SK-N-SH (cell line): Measurements from ENCODE around the gene JAG2. TPM values are rescaled to one million over a fixed set of nuclear protein-coding genes. Genes with fewer than 3 reads are reported as not detected.

Experiments used
- CTCF ChIA-PET: fragments of 300-600, 350-600 bp; formaldehyde crosslinking; extraction: SDS; loops from one replicate; lab custom pipeline; 2021; lab: Yijun Ruan, JAX
- POLR2A ChIA-PET: fragments of 350-600 bp; sonication (Branson Sonifier 250); formaldehyde crosslinking; extraction: SDS; loops from one replicate; lab custom pipeline; 2020; ENCODE audit warnings: antibody characterized with exemption, inconsistent platforms; lab: Yijun Ruan, JAX
- DNase-seq: peaks from one replicate; pipeline ENCODE4 v3.0.0; 2012
- H2AFZ ChIP-seq: fragments of 200-600 bp; sonication (generic); 2 replicates; pipeline ENCODE4 v1.8.1; 2016; ENCODE audit warnings: antibody characterized with exemption, mild to moderate bottlenecking, low read depth
- H3F3A ChIP-seq: fragments of 200-600 bp; sonication (generic); replicated peaks from 2 replicates; pipeline ENCODE3; 2016; ENCODE audit warnings: antibody characterized with exemption, mild to moderate bottlenecking; ENCODE audit not compliant: insufficient read depth
- H3K27ac ChIP-seq, 2 experiments: fragments of 200-500 bp in 1 of 2; fragments of 200-600 bp in 1 of 2; sonication (Bioruptor generic) in 1 of 2; sonication (generic), shearing (Covaris generic) in 1 of 2; 2 replicates each; pipeline versions ENCODE4 v1.5.1 to v1.6.1; 2014 to 2016; ENCODE audit warnings: low read depth in 2 of 2, inconsistent platforms in 1 of 2, low read length in 1 of 2, mild to moderate bottlenecking in 1 of 2, mixed read lengths in 1 of 2
- H3K27me3 ChIP-seq: fragments of 200-600 bp; sonication (generic), shearing (Covaris generic); 2 replicates; pipeline ENCODE4 v1.6.1; 2016; ENCODE audit warnings: mixed run types; ENCODE audit not compliant: insufficient read depth
- H3K36me3 ChIP-seq, 2 experiments: fragments of 200-500 bp in 1 of 2; fragments of 200-600 bp in 1 of 2; sonication (Bioruptor generic) in 1 of 2; sonication (generic) in 1 of 2; replicated peaks in 1 of 2; 2 replicates each; pipeline versions ENCODE3 to v1.5.1; 2014 to 2016; ENCODE audit warnings: low read length in 1 of 2, mild to moderate bottlenecking in 1 of 2; ENCODE audit not compliant: insufficient read depth in 2 of 2, control insufficient read depth in 1 of 2
- H3K4me1 ChIP-seq, 2 experiments: fragments of 200-500 bp in 1 of 2; fragments of 200-600 bp in 1 of 2; sonication (Bioruptor generic) in 1 of 2; sonication (generic), shearing (Covaris generic) in 1 of 2; 2 replicates each; pipeline versions ENCODE4 v1.5.1 to v1.6.1; 2014 to 2016; ENCODE audit warnings: low read depth in 1 of 2, low read length in 1 of 2, mixed run types in 1 of 2; ENCODE audit not compliant: insufficient read depth in 2 of 2, control insufficient read depth in 1 of 2
- H3K4me2 ChIP-seq: fragments of 200-600 bp; sonication (generic), shearing (Covaris generic); 2 replicates; pipeline ENCODE4 v1.6.1; 2017; ENCODE audit warnings: mixed run types
- H3K4me3 ChIP-seq, 2 experiments: fragments of 200-500 bp in 1 of 2; fragments of 200-600 bp in 1 of 2; sonication (Bioruptor generic) in 1 of 2; sonication (generic), shearing (Covaris generic) in 1 of 2; 2 replicates each; pipeline versions ENCODE4 v1.5.1 to v1.8.1; 2014 to 2016; ENCODE audit warnings: low read depth in 2 of 2, inconsistent platforms in 1 of 2, low read length in 1 of 2, mild to moderate bottlenecking in 1 of 2, mixed read lengths in 1 of 2, moderate library complexity in 1 of 2
- H3K79me2 ChIP-seq: fragments of 200-600 bp; sonication (generic); 2 replicates; pipeline ENCODE4 v1.8.1; 2017; ENCODE audit warnings: mild to moderate bottlenecking; ENCODE audit not compliant: insufficient read depth
- H3K9ac ChIP-seq: fragments of 200-600 bp; sonication (generic); 2 replicates; pipeline ENCODE4 v1.6.1; 2017; ENCODE audit warnings: mixed run types
- H3K9me2 ChIP-seq: fragments of 200-600 bp; sonication (generic); 2 replicates; pipeline ENCODE4 v1.6.1; 2017; ENCODE audit warnings: mixed run types
- H3K9me3 ChIP-seq: fragments of 200-600 bp; sonication (generic); 2 replicates; pipeline ENCODE4 v1.6.1; 2017; ENCODE audit warnings: mixed run types, mild to moderate bottlenecking, moderate library complexity
- H4K20me1 ChIP-seq: fragments of 200-600 bp; sonication (generic); 2 replicates; pipeline ENCODE4 v1.6.1; 2017; ENCODE audit warnings: mild to moderate bottlenecking, mixed run types; ENCODE audit not compliant: insufficient read depth
- CHD2 ChIP-seq: fragments of 150-350 bp; IDR thresholded peaks from 2 replicates; pipeline ENCODE4 v1.6.1; 2018; ENCODE audit warnings: low read length; ENCODE audit not compliant: partially characterized antibody
- CTCF ChIP-seq: fragments of 200-600 bp; sonication (generic); IDR thresholded peaks from 2 replicates; pipeline ENCODE4 v1.6.1; 2017; ENCODE audit warnings: antibody characterized with exemption, mild to moderate bottlenecking, moderate library complexity
- EP300 ChIP-seq, 2 experiments: IDR thresholded peaks; 2 replicates each; pipeline versions ENCODE4 v1.4.0 to v1.6.1; 2012; ENCODE audit warnings: borderline replicate concordance in 1 of 2, low read depth in 1 of 2, low read length in 1 of 2
- EZH2phosphoT487 ChIP-seq: fragments of 200-600 bp; sonication (generic); IDR thresholded peaks from 2 replicates; pipeline ENCODE4 v1.6.1; 2017; ENCODE audit warnings: low read depth, mixed run types, mild to moderate bottlenecking, antibody characterized with exemption, moderate library complexity, borderline replicate concordance
- FOSL2 ChIP-seq: IDR thresholded peaks from 2 replicates; pipeline ENCODE4 v1.4.0; 2012; ENCODE audit warnings: low read depth, mild to moderate bottlenecking, moderate library complexity, borderline replicate concordance
- FOXJ3 ChIP-seq: sonication (generic); formaldehyde crosslinking; IDR thresholded peaks from 2 replicates; pipeline ENCODE4 v1.5.1; 2020; ENCODE audit warnings: mild to moderate bottlenecking, missing genetic modification reagents
- GABPA ChIP-seq: IDR thresholded peaks from 2 replicates; pipeline ENCODE4 v1.4.0; 2012; ENCODE audit warnings: low read depth, mild to moderate bottlenecking
- GATA2 ChIP-seq: sonication (generic); formaldehyde crosslinking; IDR thresholded peaks from 2 replicates; pipeline ENCODE4 v1.5.0; 2020; ENCODE audit warnings: mild to moderate bottlenecking, missing genetic modification reagents
- IRF3 ChIP-seq: fragments of 150-350 bp; IDR thresholded peaks from 2 replicates; pipeline ENCODE4 v1.6.1; 2016; ENCODE audit warnings: mild to moderate bottlenecking, low read depth, low read length
- JUND ChIP-seq: IDR thresholded peaks from 2 replicates; pipeline ENCODE4 v1.4.0; 2012
- MXI1 ChIP-seq: IDR thresholded peaks from 2 replicates; pipeline ENCODE4 v1.6.1; 2012; ENCODE audit warnings: mild to moderate bottlenecking, low read depth, low read length, improper control_type of control experiment
- PBX3 ChIP-seq: IDR thresholded peaks from 2 replicates; pipeline ENCODE4; 2012
- RCOR1 ChIP-seq: fragments of 150-350 bp; IDR thresholded peaks from 2 replicates; pipeline ENCODE4 v1.6.1; 2017; ENCODE audit warnings: antibody characterized with exemption, low read length
- RXRA ChIP-seq: IDR thresholded peaks from 2 replicates; pipeline ENCODE4 v1.4.0; 2012; ENCODE audit warnings: low read depth, mild to moderate bottlenecking, borderline replicate concordance
- SIN3A ChIP-seq: IDR thresholded peaks from 2 replicates; pipeline ENCODE4 v1.6.1; 2012; ENCODE audit warnings: low read depth, mild to moderate bottlenecking, low read length, moderate library complexity, borderline replicate concordance
- SMC3 ChIP-seq: IDR thresholded peaks from 2 replicates; pipeline ENCODE4 v1.6.1; 2012; ENCODE audit warnings: low read depth, low read length, improper control_type of control experiment
- TCF12 ChIP-seq: IDR thresholded peaks from 2 replicates; pipeline ENCODE4 v1.4.0; 2012
- USF2 ChIP-seq: fragments of 150-350 bp; IDR thresholded peaks from 2 replicates; pipeline ENCODE4 v1.6.1; 2017; ENCODE audit warnings: antibody characterized with exemption, low read length, low read depth, borderline replicate concordance
- WGBS: methylation state at CpG from one replicate; pipeline ENCODE4 v1.1.6; 2017; ENCODE audit warnings: low lambda C conversion rate; 5-methylcytosine and 5-hydroxymethylcytosine counted together
- polyA plus RNA-seq, 3 experiments: library from polyadenylated mRNA; depleted of rRNA; stranded (reverse); fragments of >200 nt; gene quantifications; 2 replicates each; pipeline ENCODE4 v1.2.3, GENCODE V29; 2012

JAG2 gene
- polyA plus RNA-seq, 1 of the 3 experiments (the other 2 are of a cell fraction): 1.7 TPM

GRCh38 chr14:105171004-105171673, 2.6 kb upstream of the JAG2 start:
- CTCF ChIA-PET: interaction anchor here (0.6 kb wide), 2 partner anchors 8 to 164 kb away, joined by 3 read pairs; no protein-coding TSS in a partner anchor
- H3K4me1 ChIP-seq: peaks cover 4 to 11% of the 10 kb centered on the region in 2 experiments; a peak in 2 of 4 replicates
- no peaks in the 10 kb centered on the region for H3K36me3 ChIP-seq

More at GRCh38 chr14:105171004-105171673, 2.6 kb upstream of the JAG2 start:
- 42% methylated on average over 10 of the region's 19 CpGs for WGBS
- H3K4me2 ChIP-seq: no peak overlapping the region; the same call in 1 of the 2 replicates
- H3F3A ChIP-seq: no peaks in the 10 kb centered on the region
- POLR2A ChIA-PET: no interaction called here
- H3K79me2 ChIP-seq: no peaks in the 10 kb centered on the region
- TF ChIP-seq SIN3A (no peak), FOSL2 (no peak), GABPA (no peak), GATA2 (CRISPR knock-in tag) (no peak), MXI1 (no peak), JUND (no peak), CHD2 (no peak), SMC3 (no peak), USF2 (no peak), EZH2phosphoT487 (no peak), RXRA (no peak), IRF3 (no peak), EP300 (IDR thresholded peaks at IDR 0.05; ENCODE audit: borderline replicate concordance in 1 of 2, low read depth in 1 of 2, low read length in 1 of 2) (no peak), PBX3 (no peak), RCOR1 (no peak), FOXJ3 (CRISPR knock-in tag) (no peak), TCF12 (no peak), CTCF (no peak)
- H3K27me3 ChIP-seq: peaks cover 9% of the 10 kb centered on the region; the same call in 1 of the 2 replicates
- H4K20me1 ChIP-seq: 0 out of 2 replicates have a peak, but pooled peaks cover 3% of the 10 kb centered on the region
- no peaks in the 10 kb centered on the region for H3K9me2 ChIP-seq
- H3K27ac ChIP-seq: no peak overlapping the region
- H3K9ac ChIP-seq: no peak overlapping the region
- H3K9me3 ChIP-seq: no peaks in the 10 kb centered on the region
- no peak overlapping the region for H2AFZ ChIP-seq
- H3K4me3 ChIP-seq: no peak overlapping the region
- no peak for DNase-seq
